Measurements from ENCODE around the gene SH3PXD2A.

DNA sequence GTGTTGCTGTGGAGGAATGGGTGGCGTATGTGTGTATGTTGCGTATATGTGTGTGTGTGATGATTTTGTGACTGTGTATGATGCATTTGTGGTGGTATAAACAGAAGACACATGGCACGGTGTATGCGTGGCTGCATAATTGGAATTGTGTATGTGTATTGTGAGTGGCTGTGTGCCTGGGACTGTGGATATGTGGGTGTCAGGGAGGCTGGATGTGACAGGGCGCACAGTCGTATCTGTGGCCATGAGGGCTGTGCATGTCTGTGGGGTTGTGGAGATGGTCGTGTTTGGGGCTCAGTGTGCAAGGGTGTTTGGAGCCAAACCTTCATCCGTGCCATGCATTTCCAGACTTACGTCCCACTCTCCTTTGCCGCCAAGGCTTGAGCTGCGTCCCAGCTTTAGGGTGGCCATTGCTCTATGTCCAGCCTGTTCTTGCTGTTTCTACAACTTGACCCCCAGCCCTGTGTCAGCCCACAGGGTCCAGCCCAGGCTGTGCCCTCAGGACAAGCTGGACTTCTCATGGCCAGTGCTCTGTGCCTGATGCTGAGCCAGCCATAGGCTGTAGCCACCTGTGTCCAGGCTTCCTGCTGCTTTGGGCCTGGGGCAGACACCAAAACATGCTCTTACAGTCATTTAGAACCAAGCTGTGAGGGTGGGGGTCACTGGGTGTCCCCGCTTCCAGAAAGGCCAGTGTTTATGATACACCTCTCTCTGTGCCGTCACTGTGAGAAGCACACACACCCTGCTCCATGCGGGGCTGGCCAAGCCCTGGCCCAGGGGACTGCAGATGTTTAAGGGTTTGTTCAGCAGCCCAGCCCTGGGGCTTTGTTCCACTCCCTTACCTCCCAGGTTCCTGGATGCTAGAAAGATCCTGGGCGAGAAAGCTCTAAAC, 234.2 kb downstream of the SH3PXD2A start:
- TF ChIP-seq, protein P1, sequence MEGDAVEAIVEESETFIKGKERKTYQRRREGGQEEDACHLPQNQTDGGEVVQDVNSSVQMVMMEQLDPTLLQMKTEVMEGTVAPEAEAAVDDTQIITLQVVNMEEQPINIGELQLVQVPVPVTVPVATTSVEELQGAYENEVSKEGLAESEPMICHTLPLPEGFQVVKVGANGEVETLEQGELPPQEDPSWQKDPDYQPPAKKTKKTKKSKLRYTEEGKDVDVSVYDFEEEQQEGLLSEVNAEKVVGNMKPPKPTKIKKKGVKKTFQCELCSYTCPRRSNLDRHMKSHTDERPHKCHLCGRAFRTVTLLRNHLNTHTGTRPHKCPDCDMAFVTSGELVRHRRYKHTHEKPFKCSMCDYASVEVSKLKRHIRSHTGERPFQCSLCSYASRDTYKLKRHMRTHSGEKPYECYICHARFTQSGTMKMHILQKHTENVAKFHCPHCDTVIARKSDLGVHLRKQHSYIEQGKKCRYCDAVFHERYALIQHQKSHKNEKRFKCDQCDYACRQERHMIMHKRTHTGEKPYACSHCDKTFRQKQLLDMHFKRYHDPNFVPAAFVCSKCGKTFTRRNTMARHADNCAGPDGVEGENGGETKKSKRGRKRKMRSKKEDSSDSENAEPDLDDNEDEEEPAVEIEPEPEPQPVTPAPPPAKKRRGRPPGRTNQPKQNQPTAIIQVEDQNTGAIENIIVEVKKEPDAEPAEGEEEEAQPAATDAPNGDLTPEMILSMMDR (IDR thresholded peaks at IDR 0.05) = no peak
- TF ChIP-seq EZH2 (IDR thresholded peaks at IDR 0.05; ENCODE audit: borderline replicate concordance, insufficient read depth, low read depth, low read length, poor library complexity, severe bottlenecking) = no peak
